H1 (cell line): ENCODE data around the gene NAGLU. TPM values are rescaled to one million over a fixed set of nuclear protein-coding genes. Genes with fewer than 3 reads are reported as not detected.

ENCODE experiments used
- CTCF ChIA-PET: fragments of 300-600 bp; sonication (Branson Sonifier 250); formaldehyde crosslinking; loops from one replicate; lab custom pipeline; 2021; ENCODE audit not compliant: partially characterized antibody; lab: Charles Lee
- POLR2A ChIA-PET: fragments of 300-600 bp; sonication (Branson Sonifier 250); formaldehyde crosslinking; loops from one replicate; lab custom pipeline; 2021; ENCODE audit warnings: inconsistent platforms; ENCODE audit not compliant: partially characterized antibody; lab: Charles Lee
- DNase-seq, 2 experiments: peaks; one replicate each; pipeline versions ENCODE4 v3.0.0 to v3.0.0-alpha.2; 2010 to 2022; ENCODE audit warnings: low spot score in 2 of 2, low read depth in 1 of 2, mixed read lengths in 1 of 2
- FAIRE-seq: peaks from 2 replicates; lab custom pipeline; 2011; peaks lifted over from hg19 to GRCh38; lab: Jason Lieb, UNC
- H2AFZ ChIP-seq: 2 replicates; pipeline ENCODE4 v1.8.1; 2012; ENCODE audit warnings: low read length, inconsistent platforms
- H2AK5ac ChIP-seq: 2 replicates; pipeline ENCODE4 v1.6.1; 2013; ENCODE audit warnings: low read depth, low read length
- H2BK120ac ChIP-seq: replicated peaks from 2 replicates; pipeline ENCODE3; 2013; ENCODE audit warnings: low read depth, low read length, inconsistent platforms
- H2BK12ac ChIP-seq: 2 replicates; pipeline ENCODE4 v1.6.1; 2013; ENCODE audit warnings: low read depth, low read length
- H2BK15ac ChIP-seq: 2 replicates; pipeline ENCODE4 v1.6.1; 2013; ENCODE audit warnings: low read length
- H2BK20ac ChIP-seq: 2 replicates; pipeline ENCODE4 v1.6.1; 2013; ENCODE audit warnings: low read length
- H2BK5ac ChIP-seq: 2 replicates; pipeline ENCODE4 v1.6.1; 2013; ENCODE audit warnings: low read depth, low read length
- H3K14ac ChIP-seq: 2 replicates; pipeline ENCODE4 v1.6.1; 2013; ENCODE audit warnings: inconsistent platforms; ENCODE audit not compliant: insufficient read length
- H3K18ac ChIP-seq: 2 replicates; pipeline ENCODE4 v1.6.1; 2013; ENCODE audit warnings: low read length; ENCODE audit errors: extremely low read depth
- H3K23ac ChIP-seq: 2 replicates; pipeline ENCODE4 v1.6.1; 2013; ENCODE audit warnings: inconsistent platforms; ENCODE audit not compliant: insufficient read length
- H3K23me2 ChIP-seq: 2 replicates; pipeline ENCODE4 v1.6.1; 2013; ENCODE audit warnings: low read depth, low read length
- H3K27ac ChIP-seq: 2 replicates; pipeline ENCODE4 v1.6.1; 2011; ENCODE audit warnings: low read depth, low read length, inconsistent platforms
- H3K27me3 ChIP-seq, 4 experiments: replicated peaks in 1 of 4; 1 replicate in 1 of 4; 2 replicates in 3 of 4; pipeline versions ENCODE4 v1.6.1 to v1.8.1; 2011 to 2013; ENCODE audit warnings: low read length in 3 of 4, mild to moderate bottlenecking in 3 of 4, inconsistent platforms in 2 of 4, mixed read lengths in 2 of 4, moderate library complexity in 1 of 4; ENCODE audit not compliant: control insufficient read depth in 3 of 4, insufficient read depth in 3 of 4; ENCODE audit errors: extremely low read depth in 1 of 4
- H3K36me3 ChIP-seq, 4 experiments: 2 replicates each; pipeline versions ENCODE4 v1.6.1 to v1.8.1; 2011 to 2013; ENCODE audit warnings: mild to moderate bottlenecking in 4 of 4, low read length in 3 of 4, moderate library complexity in 2 of 4, control low read depth in 1 of 4, inconsistent platforms in 1 of 4; ENCODE audit not compliant: insufficient read depth in 4 of 4, control insufficient read depth in 2 of 4
- H3K4ac ChIP-seq: replicated peaks from 2 replicates; pipeline ENCODE3; 2013; ENCODE audit warnings: low read length, low read depth, mixed read lengths, inconsistent platforms; ENCODE audit not compliant: insufficient read length
- H3K4me1 ChIP-seq, 4 experiments: replicated peaks in 1 of 4; 1 replicate in 1 of 4; 2 replicates in 3 of 4; pipeline versions ENCODE4 v1.6.1 to v1.8.1; 2011 to 2013; ENCODE audit warnings: low read length in 3 of 4, inconsistent platforms in 2 of 4, mixed read lengths in 1 of 4; ENCODE audit not compliant: insufficient read depth in 4 of 4, control insufficient read depth in 3 of 4
- H3K4me2 ChIP-seq, 2 experiments: 2 replicates each; pipeline versions ENCODE4 v1.6.1 to v1.8.1; 2011 to 2013; ENCODE audit warnings: low read depth in 2 of 2, low read length in 2 of 2, control low read depth in 1 of 2, inconsistent platforms in 1 of 2, mild to moderate bottlenecking in 1 of 2; ENCODE audit not compliant: insufficient read depth in 1 of 2
- H3K4me3 ChIP-seq, 4 experiments: fragments of 200-600, 300-600 bp in 1 of 4; sonication (generic), shearing (Covaris generic), sonication (Bioruptor Twin) in 1 of 4; 2 replicates each; pipeline versions ENCODE4 v1.5.1 to v1.8.1; 2011 to 2016; ENCODE audit warnings: low read length in 4 of 4, low read depth in 3 of 4, control low read depth in 2 of 4, inconsistent platforms in 2 of 4, mild to moderate bottlenecking in 2 of 4, mixed read lengths in 1 of 4, moderate library complexity in 1 of 4; ENCODE audit not compliant: insufficient read depth in 2 of 4; ENCODE audit errors: extremely low read depth in 1 of 4
- H3K56ac ChIP-seq: replicated peaks from 2 replicates; pipeline ENCODE3; 2013; ENCODE audit warnings: low read depth, mild to moderate bottlenecking, mixed read lengths, low read length, inconsistent platforms; ENCODE audit not compliant: insufficient read length
- H3K79me1 ChIP-seq: 2 replicates; pipeline ENCODE4 v1.6.1; 2013; ENCODE audit warnings: low read depth, low read length, control low read depth
- H3K79me2 ChIP-seq, 2 experiments: 2 replicates each; pipeline versions ENCODE4 v1.6.1 to v1.8.1; 2012 to 2013; ENCODE audit warnings: low read length in 2 of 2, mild to moderate bottlenecking in 2 of 2, inconsistent platforms in 1 of 2; ENCODE audit not compliant: insufficient read depth in 2 of 2, control insufficient read depth in 1 of 2
- H3K9ac ChIP-seq, 4 experiments: replicated peaks in 1 of 4; 1 replicate in 1 of 4; 2 replicates in 3 of 4; pipeline versions ENCODE4 v1.6.1 to v1.8.1; 2011 to 2013; ENCODE audit warnings: low read depth in 3 of 4, low read length in 3 of 4, control low read depth in 2 of 4, mild to moderate bottlenecking in 2 of 4, moderate library complexity in 2 of 4, inconsistent platforms in 1 of 4; ENCODE audit errors: extremely low read depth in 1 of 4
- H3K9me3 ChIP-seq, 2 experiments: 2 replicates each; pipeline versions ENCODE4 v1.6.1 to v1.8.1; 2012 to 2013; ENCODE audit warnings: mild to moderate bottlenecking in 2 of 2, moderate library complexity in 2 of 2, control low read depth in 1 of 2, inconsistent platforms in 1 of 2, low read depth in 1 of 2, low read length in 1 of 2, mixed read lengths in 1 of 2; ENCODE audit not compliant: insufficient read depth in 2 of 2
- H4K20me1 ChIP-seq, 2 experiments: replicated peaks in 1 of 2; 2 replicates each; pipeline versions ENCODE3 to v1.8.1; 2011 to 2013; ENCODE audit warnings: inconsistent platforms in 2 of 2, low read length in 2 of 2, mild to moderate bottlenecking in 1 of 2; ENCODE audit not compliant: insufficient read depth in 2 of 2, control insufficient read depth in 1 of 2
- H4K5ac ChIP-seq: 2 replicates; pipeline ENCODE4 v1.6.1; 2013; ENCODE audit warnings: low read length, low read depth, mixed read lengths, inconsistent platforms; ENCODE audit not compliant: insufficient read length
- H4K8ac ChIP-seq: 2 replicates; pipeline ENCODE4 v1.8.0; 2013; ENCODE audit warnings: mild to moderate bottlenecking, moderate library complexity, low read length, inconsistent platforms; ENCODE audit not compliant: insufficient read depth; ENCODE audit errors: extremely low read depth
- H4K91ac ChIP-seq: replicated peaks from 2 replicates; pipeline ENCODE3; 2013; ENCODE audit warnings: low read length, mixed read lengths, inconsistent platforms; ENCODE audit not compliant: insufficient read length
- FOSL1 ChIP-seq: IDR thresholded peaks from 2 replicates; pipeline ENCODE4 v1.6.1; 2011; ENCODE audit warnings: mild to moderate bottlenecking, low read depth, low read length, moderate library complexity; ENCODE audit not compliant: insufficient read depth
- whole genome bisulfite sequencing, 2 experiments: shearing (Covaris generic) in 1 of 2; methylation state at CpG; one replicate each; pipeline versions ENCODE4 v1.1.6 to v1.1.7; 2013 to 2015; ENCODE audit warnings: low lambda C conversion rate in 2 of 2, mixed read lengths in 2 of 2, inconsistent platforms in 1 of 2, low coverage in 1 of 2, missing lambda C conversion rate in 1 of 2; ENCODE audit not compliant: insufficient replicate concordance in 2 of 2, insufficient coverage in 1 of 2, insufficient read length in 1 of 2; ENCODE audit errors: extremely low coverage in 1 of 2, missing lambda C conversion rate in 1 of 2; 5-methylcytosine and 5-hydroxymethylcytosine counted together
- polyA plus RNA-seq, 7 experiments: library from polyadenylated mRNA; depleted of rRNA in 3 of 7; stranded (reverse) in 5 of 7; unstranded in 2 of 7; fragments of >200 nt in 5 of 7; fragments of 200-250 nt in 2 of 7; gene quantifications; 1 replicate in 5 of 7; 2 replicates in 1 of 7; 4 replicates in 1 of 7; pipeline versions ENCODE4 v1.2.1 to v1.2.3, GENCODE V29; 2011 to 2013; ENCODE audit warnings: missing spikeins in 2 of 7, mixed read lengths in 2 of 7
- total RNA-seq: library from RNA; stranded (reverse); fragmentation: NEBNext Ultra II Directional; extraction: Animal tissue kit (Norgen Biotek cat#: 25700); gene quantifications from 2 replicates; pipeline ENCODE4 v1.2.1, GENCODE V29; 2021

The NAGLU gene
- total and polyA plus RNA-seq, 2 of the 8 experiments (the other 6 are each of a cell fraction or from before 2014, with no cell fraction given) = 21.3 to 21.6 TPM

DNA sequence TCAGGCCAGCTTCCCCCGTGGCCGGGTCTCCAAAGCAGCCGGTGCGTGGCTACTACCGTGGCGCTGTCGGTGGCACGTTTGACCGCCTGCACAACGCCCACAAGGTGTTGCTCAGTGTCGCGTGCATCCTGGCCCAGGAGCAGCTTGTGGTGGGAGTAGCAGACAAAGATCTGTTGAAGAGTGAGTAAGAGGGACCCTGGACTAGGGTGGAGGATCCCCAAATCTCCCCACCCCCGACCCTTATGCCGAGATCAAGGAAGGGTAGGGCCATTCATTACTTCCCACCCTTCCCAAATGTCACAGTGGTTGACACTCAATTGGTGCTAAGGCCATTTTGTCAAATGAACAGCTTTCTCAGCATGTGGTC is 27.1 kb downstream of the NAGLU start:
- Histone ChIP-seq H3K79me1 (peaks cover 17% of the 10 kb centered on the region), H2BK5ac (no peak overlapping the region), H3K36me3 (peaks cover 3 to 17% (median 11%) of the 10 kb centered on the region in 4 experiments; a peak in 6 of 8 replicates), H3K9me3 (no peaks in the 10 kb centered on the region), H2BK15ac (no peak overlapping the region), H2BK120ac (no peak overlapping the region), H3K9ac (peak overlapping the region in 3 of 4 experiments; percentile 83 to 84 (median 83); a peak in 5 of 7 replicates), H3K4me3 (peak overlapping the region; percentile 82 to 98 (median 88); a peak in 7 of 8 replicates), H4K91ac (no peak overlapping the region), H3K56ac (no peak overlapping the region), H3K14ac (no peak overlapping the region), H3K18ac (no peak overlapping the region), H2BK20ac (no peak overlapping the region), H3K4ac (no peak overlapping the region), H3K4me2 (peak overlapping the region; percentile 88 to 91), H2AFZ (no peak overlapping the region), H2AK5ac (0 out of 2 replicates have a peak overlapping the region, but pooled peaks have one; percentile 29), H4K20me1 (peaks cover 0 to 1% of the 10 kb centered on the region in 2 experiments), H3K27me3 (no peaks in the 10 kb centered on the region), H3K27ac (no peak overlapping the region), H3K79me2 (peaks cover 9 to 22% of the 10 kb centered on the region in 2 experiments; a peak in 3 of 4 replicates), H4K5ac (no peak overlapping the region), H3K4me1 (peaks cover 0 to 21% (median 9%) of the 10 kb centered on the region in 4 experiments; a peak in 5 of 7 replicates), H2BK12ac (no peak overlapping the region), H3K23me2 (peaks cover 18% of the 10 kb centered on the region), H3K23ac (no peak overlapping the region), H4K8ac (no peak overlapping the region)
- ChIA-PET CTCF (interaction anchor here (1.0 to 1.5 kb wide), 5 partner anchors 15 to 747 kb away, joined by 3 to 7 read pairs (median 4); no protein-coding TSS in a partner anchor), POLR2A (interaction anchor here (1.1 to 8.1 kb wide), 6 partner anchors 13 to 120 kb away, joined by 3 to 74 read pairs (median 4); partner anchors contain the start of gene PSMC3IP)
- TF ChIP-seq FOSL1 = no peak
- DNase-seq (no peak), FAIRE-seq (no peak)
- 90% methylated on average over 8 of the region's 14 CpGs; no CpG with 5 or more reads in 1 of the 2 experiments for WGBS, 2 experiments
